Measurements from ENCODE around the gene MMP24.

Gene MMP24

DNA sequence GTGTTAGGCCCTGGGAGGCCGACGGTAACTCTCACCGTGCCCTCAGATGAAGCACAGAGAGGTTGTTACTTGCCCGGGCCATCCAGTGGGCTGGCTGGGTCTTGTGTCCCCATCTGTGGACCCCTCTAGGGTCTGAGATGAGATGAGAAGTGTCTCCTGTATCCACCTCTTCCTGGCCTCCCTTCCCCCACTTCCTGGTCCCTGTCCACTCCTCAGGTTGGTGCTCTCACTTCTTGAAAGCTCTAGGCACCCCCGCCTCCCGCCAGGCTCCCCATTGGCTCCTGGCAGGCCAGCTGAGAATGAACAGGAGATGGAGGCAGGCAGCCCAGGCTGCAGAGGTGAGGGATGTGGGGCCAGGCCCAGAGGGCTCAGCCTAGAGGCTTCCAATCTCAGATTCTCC lies 49.9 kb downstream of the MMP24 start:
- H3K27ac Mint-ChIP-seq = peak overlapping the region; percentile 100
- H3K27me3 Mint-ChIP-seq (ENCODE audit: low read depth) = no peaks in the 10 kb centered on the region
- peaks cover 2% of the 10 kb centered on the region for H3K4me1 Mint-ChIP-seq (ENCODE audit: low read depth)
- H3K9me3 Mint-ChIP-seq = no peaks in the 10 kb centered on the region
- H3K4me3 Mint-ChIP-seq = peak overlapping the region; percentile 99
- H3K36me3 Mint-ChIP-seq (ENCODE audit: low read depth) = peaks cover 22% of the 10 kb centered on the region

DNA sequence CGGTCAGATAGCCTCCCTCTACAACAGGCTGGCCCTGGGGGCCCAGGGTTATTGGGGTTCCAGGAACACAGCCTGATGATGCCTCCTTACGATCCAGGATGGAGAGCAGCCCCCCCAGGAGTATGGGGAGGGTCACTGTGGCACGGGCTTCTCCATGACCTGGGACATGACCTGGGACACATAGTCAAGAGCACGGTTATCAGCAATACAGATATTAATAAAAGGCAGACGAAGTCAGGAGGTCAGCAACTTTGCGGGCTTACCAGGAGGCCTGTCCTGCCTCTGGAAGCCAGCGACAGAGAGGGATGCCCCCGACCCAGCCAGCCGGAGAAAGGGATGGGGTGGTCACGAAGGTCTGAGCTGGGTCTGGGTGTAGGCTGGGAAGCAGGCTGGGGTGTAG lies 50.6 kb downstream of the MMP24 start:
- peak overlapping the region; percentile 99 for H3K4me3 Mint-ChIP-seq
- H3K27me3 Mint-ChIP-seq (ENCODE audit: low read depth) = no peaks in the 10 kb centered on the region
- peaks cover 24% of the 10 kb centered on the region for H3K36me3 Mint-ChIP-seq (ENCODE audit: low read depth)
- H3K9me3 Mint-ChIP-seq = no peaks in the 10 kb centered on the region
- H3K4me1 Mint-ChIP-seq (ENCODE audit: low read depth) = peaks cover 4% of the 10 kb centered on the region
- H3K27ac Mint-ChIP-seq = peak overlapping the region; percentile 100

DNA sequence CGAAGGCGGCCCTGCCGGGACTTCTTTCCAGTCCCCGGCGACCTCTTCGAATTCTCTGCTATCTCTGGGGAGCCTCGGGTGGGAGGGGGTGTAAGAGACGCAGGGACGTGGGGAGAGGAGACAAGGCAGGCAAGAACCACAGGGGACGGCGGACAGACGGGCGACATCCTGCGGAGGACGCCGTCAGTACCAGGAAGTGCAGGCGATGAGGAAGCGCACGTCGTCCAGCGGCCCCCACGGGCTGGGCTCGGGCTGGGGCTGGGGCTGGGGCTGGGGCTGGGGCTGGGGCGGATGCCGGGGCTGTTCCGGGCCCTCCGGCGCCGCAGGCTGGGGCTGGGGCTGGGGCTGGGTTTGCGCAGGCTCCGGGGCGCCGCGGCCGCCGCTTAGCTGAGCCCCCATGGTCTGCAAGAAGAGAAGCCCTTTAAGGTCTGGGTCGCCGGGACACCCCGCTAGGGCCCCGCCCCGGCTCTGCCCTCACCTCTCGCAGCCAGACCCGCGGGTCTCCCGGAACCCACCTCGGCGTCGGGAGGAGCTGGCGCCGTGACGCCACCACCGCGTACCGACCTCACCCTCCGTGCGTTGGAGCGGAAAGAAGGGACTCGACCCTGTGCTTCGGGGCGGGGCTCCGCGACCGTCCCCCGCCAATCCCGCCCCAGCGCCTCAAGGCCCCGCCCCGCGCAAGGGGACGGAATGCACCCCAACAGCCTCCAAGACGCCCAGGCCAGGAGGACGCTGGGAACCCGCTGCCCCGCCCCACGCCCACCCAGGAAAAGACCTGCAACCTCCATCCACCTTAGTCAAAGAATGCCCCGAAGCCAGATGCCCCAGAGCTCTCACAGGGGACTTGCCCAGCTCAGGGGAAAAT lies 51.3 kb downstream of the MMP24 start, which contains the start of gene MMP24OS:
Gene MMP24OS (minus strand): TSS at position 592 of the 865 bp plus-strand sequence. CDS start 193 bp downstream, at position 399.
- Mint-ChIP-seq H3K9me3 (no peaks in the 10 kb centered on the region), H3K27me3 (ENCODE audit: low read depth) (no peaks in the 10 kb centered on the region)

DNA sequence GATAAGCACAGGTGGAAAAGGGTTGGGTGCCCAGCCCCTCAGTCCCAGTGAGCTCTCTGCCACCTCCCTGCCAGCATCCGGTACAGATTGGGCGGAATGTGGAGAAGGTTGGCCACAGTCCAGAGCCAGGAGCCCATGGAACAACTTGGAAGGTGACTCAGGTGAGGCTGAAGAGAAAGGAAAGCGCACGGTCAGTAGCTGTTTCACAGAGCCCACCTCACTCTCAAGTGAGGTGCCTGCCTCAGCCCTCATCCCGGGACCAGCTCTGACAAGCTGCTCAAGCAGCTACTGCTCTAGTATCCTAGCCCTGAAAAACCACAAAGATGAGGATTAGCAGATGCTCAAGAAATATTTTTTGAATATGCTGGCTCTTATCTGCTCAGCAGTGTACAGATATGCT lies 52.5 kb downstream of the MMP24 start:
- H3K4me1 Mint-ChIP-seq (ENCODE audit: low read depth) = peaks cover 14% of the 10 kb centered on the region
- H3K27ac Mint-ChIP-seq = peak overlapping the region; percentile 79
- H3K36me3 Mint-ChIP-seq (ENCODE audit: low read depth) = peaks cover 27% of the 10 kb centered on the region
- no peaks in the 10 kb centered on the region for H3K9me3 Mint-ChIP-seq
- no peak overlapping the region for H3K4me3 Mint-ChIP-seq
- H3K27me3 Mint-ChIP-seq (ENCODE audit: low read depth) = no peaks in the 10 kb centered on the region

More for the DNA sequence above, 51.3 kb downstream of the MMP24 start, which contains the start of gene MMP24OS:
- Mint-ChIP-seq H3K4me3 (peak within 1 kb of the TSS; percentile 99), H3K4me1 (ENCODE audit: low read depth) (peaks cover 6% of the 10 kb centered on the region), H3K27ac (peak within 1 kb of the TSS; percentile 100), H3K36me3 (ENCODE audit: low read depth) (peaks cover 27% of the 10 kb centered on the region)

DNA sequence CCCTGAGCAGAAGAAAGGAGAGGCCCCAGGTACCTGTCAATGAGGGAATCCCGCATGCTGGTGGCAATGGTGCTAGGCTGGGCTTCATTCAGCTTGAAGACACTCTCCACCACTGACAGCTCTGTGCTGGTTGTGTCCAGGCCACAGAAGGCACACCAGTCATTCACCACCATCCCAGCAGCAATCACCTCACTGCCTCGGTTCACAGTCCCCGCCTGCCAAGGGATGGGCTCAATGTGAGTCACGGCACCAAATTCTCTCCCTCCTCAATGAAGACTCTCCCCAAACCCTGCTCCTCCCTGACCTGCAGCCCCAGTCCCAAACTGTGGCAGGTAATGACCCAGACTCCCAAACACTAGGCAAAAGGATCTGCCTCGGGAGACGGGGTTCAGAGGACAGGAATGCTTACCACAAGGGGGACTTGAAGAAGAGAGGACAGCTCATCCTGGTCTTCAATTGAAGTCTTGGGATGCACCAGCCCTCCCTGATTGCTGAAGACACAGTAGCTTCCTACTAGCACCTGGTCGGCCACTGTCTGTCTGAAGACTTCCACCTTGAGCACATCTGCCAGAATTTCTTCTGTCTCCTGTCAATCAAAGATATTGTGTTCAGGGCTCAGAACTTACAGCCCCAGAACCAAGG lies 53.2 kb downstream of the MMP24 start:
- Mint-ChIP-seq H3K9me3 (no peaks in the 10 kb centered on the region), H3K27ac (peak overlapping the region; percentile 9), H3K4me3 (no peak overlapping the region), H3K36me3 (ENCODE audit: low read depth) (peaks cover 27% of the 10 kb centered on the region), H3K27me3 (ENCODE audit: low read depth) (no peaks in the 10 kb centered on the region), H3K4me1 (ENCODE audit: low read depth) (peaks cover 16% of the 10 kb centered on the region)

DNA sequence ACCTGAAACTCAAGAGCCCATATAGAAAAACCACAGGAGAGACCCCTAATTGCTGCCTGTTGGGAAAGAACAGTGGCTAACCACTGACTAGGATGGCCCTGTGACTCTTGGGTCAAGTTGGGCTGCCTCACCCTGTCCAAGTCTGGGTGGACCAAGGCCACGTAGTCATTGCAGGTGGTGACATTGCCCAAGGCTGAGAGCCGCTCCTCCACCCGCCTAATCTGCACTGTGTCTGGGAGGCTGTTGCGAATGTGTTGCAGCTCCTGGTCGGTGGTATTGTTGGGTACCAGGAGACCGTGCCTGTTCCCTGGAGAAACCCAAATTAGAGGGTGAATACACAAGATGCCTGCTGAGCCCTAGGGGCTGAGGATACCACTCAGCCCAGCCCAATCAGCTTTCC lies 54.0 kb downstream of the MMP24 start:
- Mint-ChIP-seq H3K27me3 (ENCODE audit: low read depth) (no peaks in the 10 kb centered on the region), H3K36me3 (ENCODE audit: low read depth) (peaks cover 27% of the 10 kb centered on the region), H3K4me1 (ENCODE audit: low read depth) (peaks cover 21% of the 10 kb centered on the region), H3K9me3 (no peaks in the 10 kb centered on the region), H3K27ac (peak overlapping the region; percentile 61), H3K4me3 (no peak overlapping the region)

DNA sequence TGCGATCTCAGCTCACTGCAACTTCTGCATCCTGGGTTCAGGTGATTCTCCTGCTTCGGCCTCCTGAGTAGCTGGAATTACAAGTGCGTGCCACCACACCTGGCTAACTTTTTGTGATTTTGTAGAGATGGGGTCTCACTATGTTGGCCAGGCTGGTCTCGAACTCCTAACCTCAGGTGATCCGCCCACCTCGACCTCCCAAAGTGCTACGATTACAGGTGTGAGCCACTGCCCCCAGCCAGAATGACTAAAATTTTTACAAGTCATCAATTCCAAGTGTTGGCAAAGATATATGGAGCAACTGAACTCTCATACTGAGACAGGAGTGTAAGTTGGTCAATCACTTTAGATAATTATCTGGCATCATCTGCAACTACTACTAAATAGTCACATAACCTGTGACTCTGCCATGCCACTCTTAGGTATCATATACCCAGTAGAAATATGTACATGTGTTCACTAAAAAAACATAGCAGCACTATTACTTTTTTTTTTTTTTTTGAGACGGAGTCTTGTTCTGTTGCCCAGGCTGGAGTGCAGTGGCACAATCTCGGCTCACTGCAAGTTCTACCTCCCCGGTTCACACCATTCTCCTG lies 55.1 kb downstream of the MMP24 start:
- Mint-ChIP-seq H3K9me3 (no peaks in the 10 kb centered on the region), H3K4me1 (ENCODE audit: low read depth) (peaks cover 23% of the 10 kb centered on the region), H3K27ac (no peak overlapping the region), H3K4me3 (no peak overlapping the region), H3K36me3 (ENCODE audit: low read depth) (peaks cover 27% of the 10 kb centered on the region), H3K27me3 (ENCODE audit: low read depth) (no peaks in the 10 kb centered on the region)

DNA sequence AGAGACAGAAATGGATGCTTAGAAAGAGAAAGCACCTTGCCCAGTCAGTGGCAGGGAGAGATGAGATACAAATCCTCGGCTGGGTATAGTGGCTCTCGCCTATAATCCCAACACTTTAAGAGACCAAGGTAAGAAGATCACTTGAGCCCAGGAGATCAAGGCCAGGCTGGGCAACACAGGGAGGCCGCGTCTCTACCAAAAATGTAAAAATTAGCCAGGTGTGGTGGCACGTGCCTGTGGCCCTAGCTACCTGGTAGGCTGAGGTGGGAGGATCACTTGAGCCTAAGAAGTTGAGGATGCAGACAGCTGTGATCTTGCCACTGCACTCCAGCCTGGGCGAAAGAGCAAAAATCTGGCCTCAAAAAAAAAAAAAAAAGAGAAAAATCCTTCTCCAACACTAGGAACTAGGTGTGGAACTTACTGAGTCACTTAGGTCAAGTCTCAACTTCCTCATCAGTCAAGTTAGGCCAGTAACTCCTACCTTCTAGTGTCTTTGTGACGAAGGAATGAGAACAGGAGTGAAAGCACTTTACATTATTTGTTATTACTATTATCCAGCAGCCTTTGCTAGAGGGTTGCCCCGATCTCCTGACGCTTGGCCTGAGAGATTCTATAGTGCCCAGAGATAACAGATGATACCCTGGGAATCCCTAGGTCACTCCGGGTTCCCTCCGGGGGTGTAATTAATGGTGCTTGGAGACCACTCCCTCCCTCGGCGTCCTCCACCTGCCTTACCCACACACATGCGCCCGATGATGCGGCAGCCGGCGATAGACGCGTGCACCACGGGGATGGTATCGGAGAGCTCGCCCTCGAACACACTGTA lies 57.2 kb downstream of the MMP24 start:
- Mint-ChIP-seq H3K4me3 (peak overlapping the region; percentile 92), H3K36me3 (ENCODE audit: low read depth) (peaks cover 15% of the 10 kb centered on the region), H3K27me3 (ENCODE audit: low read depth) (no peaks in the 10 kb centered on the region), H3K9me3 (no peaks in the 10 kb centered on the region), H3K4me1 (ENCODE audit: low read depth) (peaks cover 22% of the 10 kb centered on the region), H3K27ac (peak overlapping the region; percentile 81)

DNA sequence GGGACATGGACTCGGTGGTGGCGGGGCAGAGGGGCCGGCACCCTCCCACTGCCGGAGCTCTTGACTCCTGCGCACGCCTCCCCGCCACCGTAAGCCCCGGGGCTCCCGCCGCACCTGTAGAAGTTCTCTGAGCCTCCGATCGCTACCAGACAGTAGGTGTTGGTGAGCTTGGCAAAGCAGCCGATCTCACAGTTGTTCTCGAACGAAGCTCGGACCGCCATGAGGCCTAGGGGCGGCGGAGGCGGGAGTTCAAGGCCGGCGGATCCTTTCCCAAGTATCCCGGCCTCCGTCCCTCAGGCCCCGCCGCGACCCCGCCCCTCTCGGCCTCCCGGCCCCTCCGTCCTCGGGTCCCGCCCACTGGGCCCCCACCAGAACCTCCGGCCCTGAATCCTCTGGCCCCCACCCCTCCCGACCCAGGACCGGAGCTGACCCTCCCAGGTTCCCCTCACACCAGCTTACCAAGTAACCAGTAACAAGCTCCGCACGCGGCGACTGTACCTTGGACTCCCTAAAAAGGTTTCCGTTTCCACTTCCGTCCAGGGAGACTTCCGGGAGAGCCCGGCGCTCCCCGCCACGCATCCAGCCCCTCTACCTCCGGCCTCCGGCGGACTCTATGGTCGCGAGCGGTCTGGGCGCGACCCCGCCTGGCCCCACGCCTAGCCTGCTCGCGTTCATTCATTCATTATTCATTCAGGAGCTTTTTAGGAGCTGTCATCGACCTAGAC lies 57.9 kb downstream of the MMP24 start, which contains the start of gene EIF6:
Gene EIF6 (minus strand): TSS at position 506 of the 725 bp plus-strand sequence. CDS start 285 bp downstream, at position 221.
- Mint-ChIP-seq H3K4me1 (ENCODE audit: low read depth) (peaks cover 22% of the 10 kb centered on the region), H3K9me3 (no peaks in the 10 kb centered on the region), H3K36me3 (ENCODE audit: low read depth) (peaks cover 11% of the 10 kb centered on the region), H3K4me3 (peak within 1 kb of the TSS; percentile 92), H3K27me3 (ENCODE audit: low read depth) (no peaks in the 10 kb centered on the region), H3K27ac (peak within 1 kb of the TSS; percentile 89)

DNA sequence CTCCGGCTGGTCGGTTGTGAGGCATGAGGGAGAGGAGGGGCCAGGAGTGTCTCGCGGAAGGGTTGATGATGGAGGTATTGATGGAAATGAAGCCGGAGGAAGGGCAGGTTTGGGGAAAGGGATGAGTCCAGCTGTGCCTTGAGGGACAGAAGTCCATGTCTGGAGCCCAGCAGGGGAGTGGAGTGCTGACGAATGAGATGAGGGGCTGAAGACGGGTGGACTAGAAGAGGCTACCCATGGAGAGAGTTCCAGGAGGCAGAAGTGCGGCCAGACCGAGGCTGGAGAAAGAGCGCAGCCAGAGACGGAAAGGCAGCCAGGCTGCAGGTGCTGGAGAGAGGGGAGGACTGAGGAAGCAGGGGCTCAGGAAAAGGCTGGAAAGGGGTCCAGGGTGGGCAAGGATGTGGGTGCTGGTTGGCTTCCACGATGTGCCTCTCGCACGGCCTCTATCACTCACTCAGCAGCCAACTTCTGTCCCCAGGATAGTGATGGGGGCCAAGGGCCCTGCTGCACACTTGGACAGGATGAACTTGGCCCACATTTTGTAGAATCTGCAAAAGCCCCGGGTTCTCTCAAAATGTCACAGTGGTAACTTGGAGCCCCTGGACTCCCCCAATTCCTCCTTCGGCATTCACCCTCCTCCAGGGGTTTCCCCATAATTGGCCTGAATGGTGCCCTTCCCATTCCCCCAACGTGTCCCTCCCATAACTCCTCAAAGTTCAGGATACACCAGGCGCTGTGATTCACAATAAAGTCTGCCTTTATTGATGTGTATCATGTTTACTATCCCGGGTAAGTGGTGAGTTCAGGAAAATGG lies 58.7 kb downstream of the MMP24 start:
- H3K27me3 Mint-ChIP-seq (ENCODE audit: low read depth) = no peaks in the 10 kb centered on the region
- peaks cover 10% of the 10 kb centered on the region for H3K36me3 Mint-ChIP-seq (ENCODE audit: low read depth)
- peaks cover 22% of the 10 kb centered on the region for H3K4me1 Mint-ChIP-seq (ENCODE audit: low read depth)
- no peaks in the 10 kb centered on the region for H3K9me3 Mint-ChIP-seq
- peak overlapping the region; percentile 89 for H3K27ac Mint-ChIP-seq
- peak overlapping the region; percentile 92 for H3K4me3 Mint-ChIP-seq

DNA sequence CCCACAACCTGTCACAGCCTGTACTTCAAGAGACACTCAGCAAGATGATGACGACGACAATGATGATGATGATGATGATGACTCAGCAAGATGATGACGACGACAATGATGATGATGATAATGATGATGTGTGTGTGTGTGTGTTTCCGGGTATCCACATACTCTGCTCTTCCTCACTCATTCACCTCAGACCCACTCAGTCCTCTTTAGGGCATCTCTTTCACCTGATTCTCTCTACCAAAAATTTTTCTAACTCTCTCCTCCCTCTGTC lies 59.3 kb downstream of the MMP24 start:
- Mint-ChIP-seq H3K9me3 (no peaks in the 10 kb centered on the region), H3K27me3 (ENCODE audit: low read depth) (no peaks in the 10 kb centered on the region), H3K4me1 (ENCODE audit: low read depth) (peaks cover 22% of the 10 kb centered on the region), H3K27ac (peak overlapping the region; percentile 89), H3K4me3 (peak overlapping the region; percentile 77), H3K36me3 (ENCODE audit: low read depth) (peaks cover 5% of the 10 kb centered on the region)

DNA sequence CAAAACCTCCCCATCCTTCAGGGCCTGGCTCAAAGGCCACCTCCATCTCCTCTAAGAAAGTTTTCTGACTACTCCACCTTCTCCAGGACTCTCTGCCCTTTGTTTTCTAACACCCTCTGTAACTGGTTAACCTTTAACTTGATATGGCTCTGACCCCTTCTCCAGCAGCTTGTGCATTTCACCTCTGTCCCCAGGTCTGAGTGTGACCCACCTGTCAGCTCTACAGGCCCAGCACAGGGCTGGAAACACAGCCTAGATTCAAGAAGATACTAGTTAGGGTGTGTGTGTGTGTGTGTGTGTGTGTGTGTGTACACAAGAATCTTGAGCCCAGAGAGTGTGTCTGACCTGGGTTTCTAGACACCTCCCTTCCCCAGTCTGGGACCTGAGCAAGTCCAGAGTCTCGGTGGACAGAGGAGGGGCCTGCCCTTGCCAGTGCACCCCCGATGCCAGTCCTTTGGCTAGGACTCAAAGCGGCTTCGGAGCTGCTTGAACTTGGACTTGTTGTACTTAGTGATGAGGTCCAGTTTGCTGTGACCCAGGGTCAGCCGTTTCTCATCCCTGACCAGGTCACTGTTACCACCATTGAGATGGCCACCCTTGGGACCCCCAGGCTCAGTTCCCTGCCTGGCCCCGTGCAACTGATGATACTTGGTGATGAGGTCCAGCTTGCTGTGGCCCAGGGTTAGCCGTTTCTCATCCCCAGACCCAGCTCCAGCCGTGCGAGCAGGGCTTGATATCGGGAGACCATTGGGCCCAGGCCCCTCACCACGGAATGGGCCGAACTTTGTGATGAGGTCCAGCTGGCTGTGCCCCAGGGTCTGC lies 59.8 kb downstream of the MMP24 start:
- no peaks in the 10 kb centered on the region for H3K27me3 Mint-ChIP-seq (ENCODE audit: low read depth)
- H3K9me3 Mint-ChIP-seq = no peaks in the 10 kb centered on the region
- peak overlapping the region; percentile 89 for H3K27ac Mint-ChIP-seq
- peak overlapping the region; percentile 77 for H3K4me3 Mint-ChIP-seq
- peaks cover 22% of the 10 kb centered on the region for H3K4me1 Mint-ChIP-seq (ENCODE audit: low read depth)
- peaks cover 5% of the 10 kb centered on the region for H3K36me3 Mint-ChIP-seq (ENCODE audit: low read depth)
